B cell (primary cell): ENCODE results near the gene PTPRN2.

Experiments used
- EZH2 ChIP-seq: IDR thresholded peaks from 2 replicates; pipeline ENCODE4 v1.6.1; 2012; ENCODE audit warnings: borderline replicate concordance, low read depth, mild to moderate bottlenecking, moderate library complexity, low read length; ENCODE audit not compliant: insufficient read depth, poor library complexity, severe bottlenecking
- TF ChIP-seq, protein P1 (sequence below): fragments of 200-600 bp; IDR thresholded peaks from one replicate; pipeline ENCODE4 v1.8.0; 2022; ENCODE audit warnings: antibody characterized with exemption, mild to moderate bottlenecking

GRCh38 chr7:157900556-157900955 is 687.1 kb downstream of the PTPRN2 start:
- TF ChIP-seq EZH2: no peak
- TF ChIP-seq, protein P1, sequence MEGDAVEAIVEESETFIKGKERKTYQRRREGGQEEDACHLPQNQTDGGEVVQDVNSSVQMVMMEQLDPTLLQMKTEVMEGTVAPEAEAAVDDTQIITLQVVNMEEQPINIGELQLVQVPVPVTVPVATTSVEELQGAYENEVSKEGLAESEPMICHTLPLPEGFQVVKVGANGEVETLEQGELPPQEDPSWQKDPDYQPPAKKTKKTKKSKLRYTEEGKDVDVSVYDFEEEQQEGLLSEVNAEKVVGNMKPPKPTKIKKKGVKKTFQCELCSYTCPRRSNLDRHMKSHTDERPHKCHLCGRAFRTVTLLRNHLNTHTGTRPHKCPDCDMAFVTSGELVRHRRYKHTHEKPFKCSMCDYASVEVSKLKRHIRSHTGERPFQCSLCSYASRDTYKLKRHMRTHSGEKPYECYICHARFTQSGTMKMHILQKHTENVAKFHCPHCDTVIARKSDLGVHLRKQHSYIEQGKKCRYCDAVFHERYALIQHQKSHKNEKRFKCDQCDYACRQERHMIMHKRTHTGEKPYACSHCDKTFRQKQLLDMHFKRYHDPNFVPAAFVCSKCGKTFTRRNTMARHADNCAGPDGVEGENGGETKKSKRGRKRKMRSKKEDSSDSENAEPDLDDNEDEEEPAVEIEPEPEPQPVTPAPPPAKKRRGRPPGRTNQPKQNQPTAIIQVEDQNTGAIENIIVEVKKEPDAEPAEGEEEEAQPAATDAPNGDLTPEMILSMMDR: no peak
